Osteoblast (primary cell): ENCODE measurements around the gene SEPTIN6. TPM values are rescaled to one million over a fixed set of nuclear protein-coding genes. Genes with fewer than 3 reads are reported as not detected.

Source experiments
- DNase-seq: peaks from one replicate; pipeline ENCODE4 v3.0.0; 2011; ENCODE audit warnings: low spot score, mixed read lengths; ENCODE audit not compliant: insufficient read length; ENCODE audit errors: missing footprints
- H2AFZ ChIP-seq: 2 replicates; pipeline ENCODE4 v1.6.0; 2011; ENCODE audit warnings: mild to moderate bottlenecking, low read length
- H3K27ac ChIP-seq: 2 replicates; pipeline ENCODE4 v1.5.1; 2011; ENCODE audit warnings: mild to moderate bottlenecking, low read depth, low read length, moderate library complexity
- H3K27me3 ChIP-seq: 2 replicates; pipeline ENCODE4 v1.6.0; 2012; ENCODE audit warnings: mild to moderate bottlenecking, control low read depth, inconsistent platforms, low read length, moderate library complexity; ENCODE audit not compliant: insufficient read depth
- H3K36me3 ChIP-seq: 2 replicates; pipeline ENCODE4 v1.5.1; 2011; ENCODE audit warnings: mild to moderate bottlenecking, low read length, control low read depth, moderate library complexity; ENCODE audit not compliant: insufficient read depth
- H3K4me1 ChIP-seq: 2 replicates; pipeline ENCODE4 v1.5.1; 2011; ENCODE audit warnings: mild to moderate bottlenecking, low read length, control low read depth, moderate library complexity; ENCODE audit not compliant: insufficient read depth
- H3K4me2 ChIP-seq: 2 replicates; pipeline ENCODE4 v1.6.0; 2011; ENCODE audit warnings: mild to moderate bottlenecking, low read length; ENCODE audit not compliant: insufficient read depth
- H3K4me3 ChIP-seq: fragments of 200-600 bp; sonication (generic); 3 replicates; pipeline ENCODE4 v1.5.1; 2012; ENCODE audit warnings: mild to moderate bottlenecking, low read length, inconsistent platforms; ENCODE audit not compliant: insufficient read depth
- H3K79me2 ChIP-seq: 2 replicates; pipeline ENCODE4 v1.6.0; 2012; ENCODE audit warnings: mild to moderate bottlenecking, low read length, control low read depth, inconsistent platforms; ENCODE audit not compliant: insufficient read depth
- H3K9me3 ChIP-seq: 2 replicates; pipeline ENCODE4 v1.5.1; 2011; ENCODE audit warnings: low read depth, low read length, control low read depth
- H4K20me1 ChIP-seq: 2 replicates; pipeline ENCODE4 v1.6.0; 2012; ENCODE audit warnings: mild to moderate bottlenecking, low read length, control low read depth; ENCODE audit not compliant: insufficient read depth
- total RNA-seq: library from RNA; depleted of rRNA; stranded (reverse); fragments of >200 nt; gene quantifications from 2 replicates; pipeline ENCODE4 v1.2.3, GENCODE V29; 2012
- TF ChIP-seq, protein P1 (sequence below): IDR thresholded peaks from 2 replicates; pipeline ENCODE4 v1.5.1; 2011; ENCODE audit warnings: mild to moderate bottlenecking, low read depth, low read length, moderate library complexity; ENCODE audit errors: extremely low read depth

The SEPTIN6 gene
- total RNA-seq, 1 donor: 9.0 TPM

DNA sequence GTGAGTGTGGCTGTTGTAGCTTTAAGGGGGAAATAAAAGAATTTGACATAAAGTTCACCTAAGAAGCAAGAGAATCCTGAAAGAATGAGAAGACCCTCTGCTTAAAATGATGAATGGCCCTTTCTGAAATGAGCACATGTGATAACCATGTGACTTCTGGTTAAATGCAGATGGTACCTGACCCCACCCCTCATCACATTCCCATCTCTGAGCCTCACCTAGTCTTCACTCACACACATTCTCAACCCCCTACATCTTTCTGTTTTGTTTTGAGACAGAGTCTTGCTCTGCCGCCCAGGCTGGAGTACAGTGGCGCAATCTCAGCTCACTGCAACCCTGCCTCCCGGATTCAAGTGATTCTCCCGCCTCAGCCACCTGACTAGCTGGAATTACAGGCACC lies 31.5 kb downstream of the SEPTIN6 start:
- no peak overlapping the region for H3K27ac ChIP-seq
- no peaks in the 10 kb centered on the region for H4K20me1 ChIP-seq
- H3K4me1 ChIP-seq: no peaks in the 10 kb centered on the region
- no peaks in the 10 kb centered on the region for H3K9me3 ChIP-seq
- DNase-seq: no peak
- no peak overlapping the region for H3K4me3 ChIP-seq
- H3K79me2 ChIP-seq: no peaks in the 10 kb centered on the region
- no peaks in the 10 kb centered on the region for H3K36me3 ChIP-seq
- H3K4me2 ChIP-seq: no peak overlapping the region
- H2AFZ ChIP-seq: no peak overlapping the region
- TF ChIP-seq, protein P1, sequence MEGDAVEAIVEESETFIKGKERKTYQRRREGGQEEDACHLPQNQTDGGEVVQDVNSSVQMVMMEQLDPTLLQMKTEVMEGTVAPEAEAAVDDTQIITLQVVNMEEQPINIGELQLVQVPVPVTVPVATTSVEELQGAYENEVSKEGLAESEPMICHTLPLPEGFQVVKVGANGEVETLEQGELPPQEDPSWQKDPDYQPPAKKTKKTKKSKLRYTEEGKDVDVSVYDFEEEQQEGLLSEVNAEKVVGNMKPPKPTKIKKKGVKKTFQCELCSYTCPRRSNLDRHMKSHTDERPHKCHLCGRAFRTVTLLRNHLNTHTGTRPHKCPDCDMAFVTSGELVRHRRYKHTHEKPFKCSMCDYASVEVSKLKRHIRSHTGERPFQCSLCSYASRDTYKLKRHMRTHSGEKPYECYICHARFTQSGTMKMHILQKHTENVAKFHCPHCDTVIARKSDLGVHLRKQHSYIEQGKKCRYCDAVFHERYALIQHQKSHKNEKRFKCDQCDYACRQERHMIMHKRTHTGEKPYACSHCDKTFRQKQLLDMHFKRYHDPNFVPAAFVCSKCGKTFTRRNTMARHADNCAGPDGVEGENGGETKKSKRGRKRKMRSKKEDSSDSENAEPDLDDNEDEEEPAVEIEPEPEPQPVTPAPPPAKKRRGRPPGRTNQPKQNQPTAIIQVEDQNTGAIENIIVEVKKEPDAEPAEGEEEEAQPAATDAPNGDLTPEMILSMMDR: no peak
- H3K27me3 ChIP-seq: no peaks in the 10 kb centered on the region

DNA sequence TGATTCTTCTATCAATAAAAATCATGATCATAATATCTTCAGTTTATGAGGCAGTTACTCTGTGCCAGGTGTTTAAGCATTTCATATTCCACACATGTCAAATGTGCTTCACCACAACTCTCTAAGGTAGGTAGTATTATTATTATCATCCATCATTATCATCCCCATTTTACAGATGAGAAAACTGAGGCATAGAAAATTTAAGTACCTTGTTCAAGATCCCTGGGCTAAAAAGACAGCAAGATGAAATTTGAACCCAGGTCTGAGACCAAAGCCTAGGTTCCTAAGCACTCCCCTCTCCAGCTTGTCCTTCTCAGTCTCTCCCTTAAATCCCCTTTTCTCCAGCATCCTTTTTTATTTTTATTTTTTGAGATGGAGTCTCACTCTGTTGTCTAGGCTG lies 33.4 kb downstream of the SEPTIN6 start:
- Histone ChIP-seq H3K4me2 (no peak overlapping the region), H3K36me3 (no peaks in the 10 kb centered on the region), H3K4me3 (no peak overlapping the region), H4K20me1 (no peaks in the 10 kb centered on the region), H3K27ac (no peak overlapping the region), H3K9me3 (no peaks in the 10 kb centered on the region), H3K79me2 (no peaks in the 10 kb centered on the region), H3K4me1 (peaks cover 6% of the 10 kb centered on the region), H2AFZ (no peak overlapping the region), H3K27me3 (no peaks in the 10 kb centered on the region)
- TF ChIP-seq, protein P1: no peak
- DNase-seq: no peak

DNA sequence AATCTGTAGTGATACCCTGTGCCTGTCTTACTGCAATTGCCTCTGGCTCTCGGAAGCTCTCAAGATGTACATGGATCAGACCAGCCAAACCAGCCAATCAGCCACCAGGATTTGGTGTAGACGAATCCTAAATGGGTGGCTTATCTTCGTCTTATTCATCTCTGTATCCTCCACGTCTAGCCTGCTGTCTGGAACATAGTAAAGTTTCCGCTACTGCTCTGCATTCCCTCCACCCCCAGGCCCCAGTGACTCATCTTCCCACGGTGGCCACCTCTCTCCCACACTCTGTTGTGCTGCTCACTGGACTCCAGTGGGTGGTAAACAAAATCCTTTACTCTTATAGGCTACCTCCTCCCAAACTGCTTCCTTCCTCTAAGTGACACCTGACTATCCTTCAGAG lies 37.8 kb downstream of the SEPTIN6 start:
- H3K4me2 ChIP-seq: no peak overlapping the region

DNA sequence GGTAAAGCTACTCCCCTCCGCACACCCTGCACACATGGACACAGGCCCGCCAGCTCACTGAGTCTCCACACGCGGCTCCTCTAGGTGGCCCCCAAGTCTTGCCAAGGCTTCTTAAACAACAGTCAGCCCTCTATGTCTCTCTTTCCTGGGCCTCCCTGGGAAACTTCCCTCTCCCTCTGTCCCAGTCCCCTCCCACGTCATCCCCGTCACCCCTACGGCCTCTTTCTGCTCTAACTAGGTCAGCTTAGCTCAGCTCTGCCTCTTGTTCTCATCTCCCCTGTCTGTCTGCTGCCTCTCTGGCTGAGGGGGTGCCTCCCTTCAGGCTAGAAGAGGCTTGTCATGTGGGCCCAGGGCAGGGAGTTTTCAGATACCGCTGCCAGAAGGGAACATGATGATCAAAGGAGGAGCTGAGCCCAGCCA lies 38.8 kb downstream of the SEPTIN6 start:
- TF ChIP-seq, protein P1: peak; percentile 7
- H3K27me3 ChIP-seq: no peaks in the 10 kb centered on the region
- no peak overlapping the region for H3K4me2 ChIP-seq
- no peak overlapping the region for H3K27ac ChIP-seq
- peaks cover 6% of the 10 kb centered on the region for H3K4me1 ChIP-seq
- H3K36me3 ChIP-seq: no peaks in the 10 kb centered on the region
- no peak overlapping the region for H3K4me3 ChIP-seq
- H3K79me2 ChIP-seq: no peaks in the 10 kb centered on the region
- H4K20me1 ChIP-seq: no peaks in the 10 kb centered on the region
- H3K9me3 ChIP-seq: no peaks in the 10 kb centered on the region
- no peak for DNase-seq
- H2AFZ ChIP-seq: no peak overlapping the region

More for the DNA sequence above, 37.8 kb downstream of the SEPTIN6 start:
- peaks cover 6% of the 10 kb centered on the region for H3K4me1 ChIP-seq
- no peaks in the 10 kb centered on the region for H4K20me1 ChIP-seq
- no peaks in the 10 kb centered on the region for H3K79me2 ChIP-seq
- H3K4me3 ChIP-seq: no peak overlapping the region
- no peaks in the 10 kb centered on the region for H3K9me3 ChIP-seq
- peak overlapping the region; percentile 28 for H3K27ac ChIP-seq
- H3K36me3 ChIP-seq: no peaks in the 10 kb centered on the region
- peak; percentile 92 for DNase-seq
- H3K27me3 ChIP-seq: no peaks in the 10 kb centered on the region
- H2AFZ ChIP-seq: no peak overlapping the region
- TF ChIP-seq, protein P1: no peak
